DND-41 (cell line): ENCODE results near the gene EPAS1.

Experiments
- CTCF ChIP-seq: IDR thresholded peaks from 2 replicates; pipeline ENCODE4 v1.5.1; 2012; ENCODE audit warnings: borderline replicate concordance, low read length, moderate library complexity, mild to moderate bottlenecking; ENCODE audit not compliant: poor library complexity, severe bottlenecking; ENCODE audit errors: extremely low read depth
- EZH2 ChIP-seq: IDR thresholded peaks from 3 replicates; pipeline ENCODE4 v1.6.1; 2012; ENCODE audit warnings: borderline replicate concordance, low read depth, mild to moderate bottlenecking, moderate library complexity, low read length, inconsistent platforms; ENCODE audit not compliant: severe bottlenecking

- TF ChIP-seq CTCF = no peak
- no peak for TF ChIP-seq EZH2
Observed at GRCh38 chr2:46339676-46340459, 42.7 kb downstream of the EPAS1 start.
